Neuronal stem cell (in vitro differentiated cells): ENCODE results near the gene NDUFC2.

Experiments used
- DNase-seq: peaks from one replicate; pipeline ENCODE4 v3.0.0-alpha.2; 2013; ENCODE audit warnings: low spot score
- H2AFZ ChIP-seq: one replicate; pipeline ENCODE4 v1.6.1; 2013; ENCODE audit warnings: mild to moderate bottlenecking, low read length, inconsistent platforms
- H2AK5ac ChIP-seq: 2 replicates; pipeline ENCODE4 v1.6.1; 2013; ENCODE audit warnings: low read depth, mild to moderate bottlenecking, inconsistent platforms, low read length, moderate library complexity, mixed read lengths
- H2BK120ac ChIP-seq: 2 replicates; pipeline ENCODE4 v1.6.1; 2013; ENCODE audit warnings: low read depth, mild to moderate bottlenecking, inconsistent platforms, low read length, moderate library complexity, mixed read lengths
- H2BK12ac ChIP-seq: one replicate; pipeline ENCODE4 v1.6.1; 2013; ENCODE audit warnings: low read length, inconsistent platforms
- H2BK15ac ChIP-seq: 2 replicates; pipeline ENCODE4 v1.6.1; 2013; ENCODE audit warnings: mild to moderate bottlenecking, low read length, inconsistent platforms, mixed read lengths
- H2BK5ac ChIP-seq: one replicate; pipeline ENCODE4 v1.6.1; 2013; ENCODE audit warnings: inconsistent platforms, mild to moderate bottlenecking, low read length, moderate library complexity
- H3K14ac ChIP-seq: one replicate; pipeline ENCODE4 v1.6.1; 2013; ENCODE audit warnings: low read length, inconsistent platforms
- H3K18ac ChIP-seq: 2 replicates; pipeline ENCODE4 v1.6.1; 2013; ENCODE audit warnings: low read length, inconsistent platforms
- H3K23ac ChIP-seq: 2 replicates; pipeline ENCODE4 v1.6.1; 2013; ENCODE audit warnings: low read depth, mild to moderate bottlenecking, mixed read lengths, low read length, inconsistent platforms; ENCODE audit not compliant: poor library complexity
- H3K27ac ChIP-seq: replicated peaks from 3 replicates; pipeline ENCODE4 v1.5.1; 2013; ENCODE audit warnings: low read length, inconsistent platforms
- H3K27me3 ChIP-seq, 3 experiments: 2 replicates each; pipeline ENCODE4 v1.6.1; 2013; ENCODE audit warnings: low read length in 3 of 3, mild to moderate bottlenecking in 2 of 3, inconsistent platforms in 1 of 3, low read depth in 1 of 3, mixed read lengths in 1 of 3, moderate library complexity in 1 of 3; ENCODE audit not compliant: control insufficient read depth in 3 of 3, insufficient read depth in 3 of 3
- H3K36me3 ChIP-seq, 2 donors: replicated peaks in 1 of 2; 2 replicates each; pipeline ENCODE4 v1.6.1; 2013; ENCODE audit warnings: low read length in 2 of 2; ENCODE audit not compliant: control insufficient read depth in 2 of 2, insufficient read depth in 2 of 2
- H3K4ac ChIP-seq: 2 replicates; pipeline ENCODE4 v1.6.1; 2013; ENCODE audit warnings: inconsistent platforms, mild to moderate bottlenecking, low read length, moderate library complexity
- H3K4me1 ChIP-seq, 2 donors: 1 replicate in 1 of 2; 2 replicates in 1 of 2; pipeline ENCODE4 v1.6.1; 2013; ENCODE audit warnings: low read length in 2 of 2, low read depth in 1 of 2; ENCODE audit not compliant: control insufficient read depth in 2 of 2, insufficient read depth in 1 of 2
- H3K4me2 ChIP-seq: one replicate; pipeline ENCODE4 v1.6.1; 2013; ENCODE audit warnings: mild to moderate bottlenecking, low read length, inconsistent platforms; ENCODE audit not compliant: insufficient read depth, poor library complexity, severe bottlenecking
- H3K4me3 ChIP-seq, 2 donors: 2 replicates each; pipeline ENCODE4 v1.5.1; 2013; ENCODE audit warnings: low read length in 2 of 2, mild to moderate bottlenecking in 2 of 2, inconsistent platforms in 1 of 2, moderate library complexity in 1 of 2
- H3K79me1 ChIP-seq: one replicate; pipeline ENCODE4 v1.6.1; 2013; ENCODE audit warnings: low read depth, mild to moderate bottlenecking, inconsistent platforms, low read length, moderate library complexity
- H3K9ac ChIP-seq: one replicate; pipeline ENCODE4 v1.6.1; 2013; ENCODE audit warnings: mild to moderate bottlenecking, low read depth, low read length, inconsistent platforms; ENCODE audit not compliant: poor library complexity
- H3K9me3 ChIP-seq, 2 donors: replicated peaks in 1 of 2; 2 replicates each; pipeline versions ENCODE3 to v1.6.1; 2013; ENCODE audit warnings: low read length in 2 of 2, mild to moderate bottlenecking in 2 of 2, inconsistent platforms in 1 of 2, low read depth in 1 of 2, mixed read lengths in 1 of 2, moderate library complexity in 1 of 2; ENCODE audit not compliant: control insufficient read depth in 2 of 2, insufficient read depth in 1 of 2
- H4K8ac ChIP-seq: one replicate; pipeline ENCODE4 v1.6.1; 2013; ENCODE audit warnings: low read depth, mild to moderate bottlenecking, inconsistent platforms, low read length, moderate library complexity
- H4K91ac ChIP-seq: one replicate; pipeline ENCODE4 v1.6.1; 2013; ENCODE audit warnings: low read length, low read depth, mild to moderate bottlenecking, inconsistent platforms; ENCODE audit not compliant: poor library complexity
- WGBS, 2 donors: extraction: QIAGEN DNeasy Blood & Tissue Kit; methylation state at CpG; one replicate each; pipeline ENCODE4 v1.1.7; 2013; ENCODE audit warnings: missing lambda C conversion rate in 2 of 2, mixed read lengths in 1 of 2; ENCODE audit not compliant: insufficient read length in 2 of 2, insufficient replicate concordance in 1 of 2; ENCODE audit errors: extremely low coverage in 2 of 2; 5-methylcytosine and 5-hydroxymethylcytosine counted together

Gene NDUFC2

GRCh38 chr11:78062671-78063070 is 17.0 kb downstream of the NDUFC2 start:
- H3K4ac ChIP-seq, result no peak overlapping the region
- H3K18ac ChIP-seq, result no peak overlapping the region
- no CpG with 5 or more reads among the region's 2 CpGs for WGBS, 2 donors
- no peak overlapping the region for H3K9ac ChIP-seq
- peaks cover under 1% of the 10 kb centered on the region for H3K79me1 ChIP-seq
- H2AK5ac ChIP-seq, result no peak overlapping the region
- DNase-seq, result no peak
- H2BK15ac ChIP-seq, result no peak overlapping the region
- no peak overlapping the region for H4K91ac ChIP-seq
- H2AFZ ChIP-seq, result no peak overlapping the region
- no peak overlapping the region for H3K14ac ChIP-seq
- peaks cover 4 to 5% of the 10 kb centered on the region in 2 donors for H3K36me3 ChIP-seq
- H2BK5ac ChIP-seq, result no peak overlapping the region
- no peak overlapping the region for H2BK120ac ChIP-seq
- H3K4me2 ChIP-seq, result no peak overlapping the region
- H3K23ac ChIP-seq, result no peak overlapping the region
- H2BK12ac ChIP-seq, result no peak overlapping the region
- H3K27me3 ChIP-seq, result no peaks in the 10 kb centered on the region
- H3K9me3 ChIP-seq, result peaks cover 2% of the 10 kb centered on the region in 2 donors
- H4K8ac ChIP-seq, result no peak overlapping the region
- H3K4me1 ChIP-seq, result no peaks in the 10 kb centered on the region
- no peak overlapping the region for H3K27ac ChIP-seq
- no peak overlapping the region for H3K4me3 ChIP-seq

- H2BK120ac ChIP-seq, result no peak overlapping the region
- no peak overlapping the region for H2BK5ac ChIP-seq
- H3K9ac ChIP-seq, result no peak overlapping the region
- H3K18ac ChIP-seq, result no peak overlapping the region
- H3K4me2 ChIP-seq, result no peak overlapping the region
- no peak overlapping the region for H4K91ac ChIP-seq
- H3K4me3 ChIP-seq, result no peak overlapping the region
- H3K4ac ChIP-seq, result no peak overlapping the region
- no peak overlapping the region for H3K27ac ChIP-seq
- H2BK15ac ChIP-seq, result no peak overlapping the region
- no peak overlapping the region for H2AK5ac ChIP-seq
- H3K23ac ChIP-seq, result no peak overlapping the region
- no CpG with 5 or more reads among the region's 4 CpGs for WGBS, 2 donors
- no peaks in the 10 kb centered on the region for H3K9me3 ChIP-seq
- H4K8ac ChIP-seq, result no peak overlapping the region
- no peak overlapping the region for H2BK12ac ChIP-seq
- no peaks in the 10 kb centered on the region for H3K36me3 ChIP-seq
- no peaks in the 10 kb centered on the region for H3K4me1 ChIP-seq
- no peak overlapping the region for H2AFZ ChIP-seq
- no peak for DNase-seq
- H3K27me3 ChIP-seq, result no peaks in the 10 kb centered on the region
- no peaks in the 10 kb centered on the region for H3K79me1 ChIP-seq
- H3K14ac ChIP-seq, result peak overlapping the region; percentile 56
These were observed 17.7 kb downstream of the NDUFC2 start for GRCh38 chr11:78061921-78062311.

- no peak overlapping the region for H4K91ac ChIP-seq
- WGBS, 2 donors, result no CpG with 5 or more reads among the region's 4 CpGs
These were observed 18.4 kb downstream of the NDUFC2 start for GRCh38 chr11:78061088-78061920.

GRCh38 chr11:78060533-78060932 is 19.1 kb downstream of the NDUFC2 start:
- no peak overlapping the region for H2BK12ac ChIP-seq
- no peaks in the 10 kb centered on the region for H3K27me3 ChIP-seq
- no peak overlapping the region for H2BK120ac ChIP-seq
- no peak overlapping the region for H2BK15ac ChIP-seq
- no peak overlapping the region for H2AFZ ChIP-seq
- H3K4ac ChIP-seq, result no peak overlapping the region
- WGBS, 2 donors, result no CpG with 5 or more reads among the region's 8 CpGs
- no peaks in the 10 kb centered on the region for H3K79me1 ChIP-seq
- H3K4me3 ChIP-seq, result no peak overlapping the region
- H3K9me3 ChIP-seq, result no peaks in the 10 kb centered on the region
- H3K23ac ChIP-seq, result no peak overlapping the region
- H3K36me3 ChIP-seq, result no peaks in the 10 kb centered on the region
- H3K27ac ChIP-seq, result no peak overlapping the region
- H4K8ac ChIP-seq, result no peak overlapping the region
- H3K4me1 ChIP-seq, result no peaks in the 10 kb centered on the region
- no peak overlapping the region for H3K9ac ChIP-seq
- H3K4me2 ChIP-seq, result no peak overlapping the region
- H2BK5ac ChIP-seq, result no peak overlapping the region
- no peak overlapping the region for H2AK5ac ChIP-seq
- H4K91ac ChIP-seq, result no peak overlapping the region
- H3K18ac ChIP-seq, result no peak overlapping the region
- no peak for DNase-seq
- H3K14ac ChIP-seq, result no peak overlapping the region

More at GRCh38 chr11:78061088-78061920, 18.4 kb downstream of the NDUFC2 start:
- no peak overlapping the region for H3K27ac ChIP-seq
- no peaks in the 10 kb centered on the region for H3K79me1 ChIP-seq
- no peak overlapping the region for H3K9ac ChIP-seq
- H3K4me1 ChIP-seq, result no peaks in the 10 kb centered on the region
- H3K4me3 ChIP-seq, result no peak overlapping the region
- H2BK5ac ChIP-seq, result no peak overlapping the region
- no peak for DNase-seq
- no peak overlapping the region for H2AFZ ChIP-seq
- no peaks in the 10 kb centered on the region for H3K36me3 ChIP-seq
- no peak overlapping the region for H2AK5ac ChIP-seq
- no peak overlapping the region for H3K14ac ChIP-seq
- no peak overlapping the region for H3K18ac ChIP-seq
- H4K8ac ChIP-seq, result no peak overlapping the region
- H2BK15ac ChIP-seq, result no peak overlapping the region
- no peaks in the 10 kb centered on the region for H3K9me3 ChIP-seq
- no peak overlapping the region for H3K4ac ChIP-seq
- H3K27me3 ChIP-seq, result no peaks in the 10 kb centered on the region
- H3K4me2 ChIP-seq, result no peak overlapping the region
- no peak overlapping the region for H3K23ac ChIP-seq
- no peak overlapping the region for H2BK120ac ChIP-seq
- H2BK12ac ChIP-seq, result no peak overlapping the region
